HFF-Myc (cell line): Measurements from ENCODE around the gene LAP3.

Source experiments
- DNase-seq: peaks from one replicate; pipeline ENCODE4 v3.0.0-alpha.2; 2011; ENCODE audit warnings: low read depth; ENCODE audit errors: extremely low read depth
- H3K4me3 ChIP-seq: replicated peaks from 2 replicates; pipeline ENCODE4 v1.5.1; 2011; ENCODE audit warnings: low read depth, mild to moderate bottlenecking, control low read depth, low read length
- TF ChIP-seq, protein P1 (sequence below): IDR thresholded peaks from 2 replicates; pipeline ENCODE4 v1.5.1; 2012; ENCODE audit warnings: mild to moderate bottlenecking, low read depth, low read length, control low read depth; ENCODE audit errors: missing control alignments

Gene LAP3

DNA sequence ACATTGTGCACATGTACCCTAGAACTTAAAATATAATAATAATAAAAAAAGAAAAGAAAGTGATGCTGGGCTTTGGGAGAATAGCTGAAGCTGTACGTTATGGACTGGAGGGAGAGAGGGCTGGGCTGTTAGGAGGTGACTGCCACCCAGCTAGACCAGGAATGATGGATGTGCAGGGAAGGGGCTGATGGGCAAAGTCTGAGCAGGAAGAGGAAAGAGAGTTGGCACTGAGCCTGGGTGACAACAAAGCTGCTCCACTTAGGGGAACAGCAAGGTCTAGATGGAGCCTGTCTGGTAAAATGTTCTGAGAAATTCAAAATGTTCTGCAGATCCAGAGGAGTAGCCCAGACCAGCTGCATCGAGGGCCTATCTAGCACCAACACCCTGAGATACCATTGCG, 69.7 kb downstream of the LAP3 start:
- H3K4me3 ChIP-seq, result no peak overlapping the region
- TF ChIP-seq, protein P1, sequence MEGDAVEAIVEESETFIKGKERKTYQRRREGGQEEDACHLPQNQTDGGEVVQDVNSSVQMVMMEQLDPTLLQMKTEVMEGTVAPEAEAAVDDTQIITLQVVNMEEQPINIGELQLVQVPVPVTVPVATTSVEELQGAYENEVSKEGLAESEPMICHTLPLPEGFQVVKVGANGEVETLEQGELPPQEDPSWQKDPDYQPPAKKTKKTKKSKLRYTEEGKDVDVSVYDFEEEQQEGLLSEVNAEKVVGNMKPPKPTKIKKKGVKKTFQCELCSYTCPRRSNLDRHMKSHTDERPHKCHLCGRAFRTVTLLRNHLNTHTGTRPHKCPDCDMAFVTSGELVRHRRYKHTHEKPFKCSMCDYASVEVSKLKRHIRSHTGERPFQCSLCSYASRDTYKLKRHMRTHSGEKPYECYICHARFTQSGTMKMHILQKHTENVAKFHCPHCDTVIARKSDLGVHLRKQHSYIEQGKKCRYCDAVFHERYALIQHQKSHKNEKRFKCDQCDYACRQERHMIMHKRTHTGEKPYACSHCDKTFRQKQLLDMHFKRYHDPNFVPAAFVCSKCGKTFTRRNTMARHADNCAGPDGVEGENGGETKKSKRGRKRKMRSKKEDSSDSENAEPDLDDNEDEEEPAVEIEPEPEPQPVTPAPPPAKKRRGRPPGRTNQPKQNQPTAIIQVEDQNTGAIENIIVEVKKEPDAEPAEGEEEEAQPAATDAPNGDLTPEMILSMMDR, result no peak
- no peak for DNase-seq

DNA sequence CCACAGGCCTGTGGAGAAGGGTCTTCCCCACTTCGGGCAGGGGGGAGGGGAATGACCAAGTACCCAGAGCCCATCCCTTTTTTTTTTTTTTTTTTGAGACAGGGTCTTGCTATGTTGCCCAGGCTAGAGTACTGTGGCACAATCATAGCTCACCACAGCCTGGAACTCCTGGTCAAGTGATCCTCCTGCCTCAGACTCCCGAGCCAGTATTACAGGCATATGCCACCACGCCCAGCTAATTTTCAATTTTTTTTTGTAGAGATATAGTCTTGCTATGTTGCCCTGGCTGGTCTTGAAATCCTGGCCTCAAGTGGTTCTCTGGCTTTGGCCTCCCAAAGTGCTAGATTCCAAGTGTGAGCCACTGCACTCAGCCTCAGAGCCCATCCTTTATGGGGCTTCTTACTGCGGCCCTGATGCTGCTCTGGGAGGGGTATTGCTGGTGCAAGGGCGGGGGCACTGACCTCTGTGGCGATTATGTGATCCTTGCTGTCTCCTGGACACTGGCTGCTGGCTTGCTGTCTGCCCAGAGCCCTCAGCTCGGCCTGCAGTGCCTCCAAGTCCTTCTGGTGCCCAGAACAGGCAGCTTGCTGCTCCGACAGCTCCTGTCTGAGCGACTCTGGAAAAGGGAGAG, 70.3 kb downstream of the LAP3 start:
- no peak for DNase-seq
- no peak overlapping the region for H3K4me3 ChIP-seq
- TF ChIP-seq, protein P1, result no peak

DNA sequence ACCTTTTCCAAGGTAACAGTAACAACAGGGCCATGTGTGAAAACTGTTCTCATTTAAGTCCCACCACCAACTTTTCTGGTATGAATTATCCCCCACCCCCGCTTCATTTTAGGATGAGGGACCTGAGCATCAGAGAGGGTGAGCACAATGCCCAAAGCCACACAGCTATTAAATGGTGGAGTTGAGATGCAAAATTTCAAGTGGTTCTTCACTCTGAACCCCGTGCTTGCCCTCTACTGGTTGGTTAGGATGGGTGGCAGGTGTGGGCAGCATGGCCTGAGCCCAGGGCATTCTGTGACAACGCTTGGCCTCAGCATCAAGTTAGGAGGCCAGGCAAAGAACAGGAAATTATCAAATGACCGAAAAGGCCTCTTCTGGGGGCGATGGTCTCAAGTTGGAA, 70.9 kb downstream of the LAP3 start:
- no peak for DNase-seq
- TF ChIP-seq, protein P1, result peak; percentile 12
- no peak overlapping the region for H3K4me3 ChIP-seq

DNA sequence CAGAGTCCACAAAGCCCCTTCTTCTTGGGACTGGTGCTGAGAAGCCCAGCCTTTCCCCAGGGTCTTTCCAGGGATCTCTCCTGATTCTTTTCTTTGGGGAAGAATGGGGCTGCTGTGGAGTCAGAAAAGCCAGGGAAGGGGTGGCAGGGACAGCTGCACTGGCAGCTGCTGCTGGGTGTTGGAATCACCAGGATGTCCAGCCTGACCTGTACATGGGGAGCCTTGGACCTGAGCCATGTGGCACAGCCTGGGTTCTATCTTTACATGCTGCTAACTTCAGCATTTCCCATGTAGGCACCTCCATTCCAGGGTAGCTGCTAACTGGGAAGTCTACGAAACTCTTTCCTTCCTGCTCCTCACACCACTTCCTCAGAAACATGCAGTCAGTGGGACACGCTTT, 73.4 kb downstream of the LAP3 start:
- no peak overlapping the region for H3K4me3 ChIP-seq
- TF ChIP-seq, protein P1, result no peak
- DNase-seq, result no peak

DNA sequence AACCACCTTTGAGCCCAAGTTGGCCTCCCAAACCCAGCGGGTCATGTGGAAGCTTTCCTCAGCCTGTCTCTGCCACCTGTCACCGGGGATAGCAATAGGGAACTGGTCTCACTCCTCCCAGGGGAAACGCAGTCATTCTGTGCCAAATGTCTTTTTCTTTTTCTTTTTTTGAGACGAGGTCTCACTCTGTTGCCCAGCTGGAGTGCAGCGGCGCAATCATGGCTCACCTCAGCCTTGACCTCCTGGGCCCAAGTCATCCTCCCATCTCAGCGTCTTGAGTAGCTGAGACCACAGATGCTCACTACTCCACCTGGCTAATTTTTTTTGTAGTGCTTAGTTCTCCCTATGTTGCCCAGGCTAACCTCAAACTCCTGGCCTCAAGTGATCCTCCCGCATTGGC, 77.7 kb downstream of the LAP3 start:
- no peak overlapping the region for H3K4me3 ChIP-seq
- no peak for DNase-seq
- TF ChIP-seq, protein P1, result no peak

DNA sequence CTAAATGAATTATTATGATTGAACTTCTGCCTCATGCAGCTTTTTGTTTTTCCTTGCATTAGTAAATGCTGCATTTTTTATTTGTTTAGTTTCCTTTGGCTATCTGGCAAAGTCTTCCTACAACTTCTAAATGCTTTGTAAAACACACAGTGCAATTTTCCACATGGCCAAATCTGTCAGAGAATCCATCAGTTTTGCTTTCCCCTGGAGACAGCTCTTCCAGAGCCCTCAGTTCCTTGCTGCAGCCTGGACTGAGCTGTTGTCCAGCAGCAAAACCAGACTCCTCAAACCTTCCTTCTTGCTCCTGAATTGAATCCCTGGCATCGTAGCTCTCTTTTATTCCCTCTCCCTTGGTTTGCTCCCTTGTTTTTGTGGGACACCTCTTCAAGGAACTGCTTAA, 80.1 kb downstream of the LAP3 start:
- TF ChIP-seq, protein P1, result no peak
- DNase-seq, result no peak
- no peak overlapping the region for H3K4me3 ChIP-seq
